HG02870 (cell line): ENCODE data around the gene RHCG.

Experiments
- ATAC-seq: cut with Tn5 transposase; IDR thresholded peaks from one replicate; pipeline ENCODE4 v1.9.1; 2021; ENCODE audit warnings: mild to moderate bottlenecking, moderate library complexity; ENCODE audit not compliant: unreplicated experiment

Gene RHCG

DNA sequence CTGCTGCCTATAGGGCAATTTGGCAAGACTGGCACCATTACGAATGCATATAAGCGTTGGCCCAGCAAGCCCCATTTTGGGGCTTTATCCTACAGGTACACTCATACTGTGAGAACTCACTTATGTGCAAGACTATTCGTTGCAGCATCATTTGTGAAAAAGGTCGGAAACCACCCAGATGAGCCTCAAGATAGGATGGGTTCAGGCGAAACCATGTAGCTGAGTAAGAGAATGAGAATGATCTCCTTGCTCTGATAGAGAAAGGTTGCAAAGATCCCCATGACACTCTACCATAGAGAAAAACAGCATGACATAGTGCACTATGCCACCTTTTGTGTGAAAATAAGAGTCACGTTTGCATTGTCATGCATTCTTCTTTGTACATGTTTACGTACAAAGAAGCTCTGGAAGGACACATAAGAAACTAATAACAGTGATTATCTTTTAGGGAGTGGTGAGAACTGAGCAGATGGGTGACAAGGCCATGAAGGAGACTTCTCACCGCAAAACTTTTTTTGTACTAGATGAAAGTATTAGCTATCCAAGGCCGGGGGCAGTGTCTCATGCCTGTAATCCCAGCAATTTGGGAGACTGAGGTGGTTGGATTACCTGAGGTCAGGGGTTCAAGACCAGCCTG lies 50.0 kb downstream of the RHCG start:
- no peak for ATAC-seq

DNA sequence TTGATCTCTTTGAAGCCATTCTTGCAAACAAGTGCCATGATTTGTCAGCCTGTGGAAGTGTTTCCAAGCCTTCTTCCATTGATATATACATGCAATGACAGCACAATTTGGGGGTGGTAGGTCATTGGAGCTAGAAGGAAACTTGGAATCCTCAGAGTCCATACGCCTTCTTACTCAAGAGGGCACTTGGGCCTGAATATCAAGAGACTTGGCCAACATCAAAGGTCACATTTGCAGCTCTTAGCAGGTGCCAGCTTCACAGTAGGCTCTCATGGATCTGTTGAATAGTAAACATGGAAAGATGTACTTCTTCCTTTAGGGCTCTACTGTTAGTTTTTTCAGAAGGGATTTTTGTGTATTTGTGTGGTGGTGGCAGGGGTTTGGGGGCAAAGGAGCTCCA lies 50.9 kb downstream of the RHCG start:
- ATAC-seq, result no peak

- ATAC-seq, result no peak
Measured at GRCh38 chr15:89444241-89445225, 51.9 kb downstream of the RHCG start.

- ATAC-seq, result no peak
Measured at GRCh38 chr15:89443581-89443980, 52.8 kb downstream of the RHCG start.

GRCh38 chr15:89442671-89443307 lies 53.6 kb downstream of the RHCG start:
- no peak for ATAC-seq

DNA sequence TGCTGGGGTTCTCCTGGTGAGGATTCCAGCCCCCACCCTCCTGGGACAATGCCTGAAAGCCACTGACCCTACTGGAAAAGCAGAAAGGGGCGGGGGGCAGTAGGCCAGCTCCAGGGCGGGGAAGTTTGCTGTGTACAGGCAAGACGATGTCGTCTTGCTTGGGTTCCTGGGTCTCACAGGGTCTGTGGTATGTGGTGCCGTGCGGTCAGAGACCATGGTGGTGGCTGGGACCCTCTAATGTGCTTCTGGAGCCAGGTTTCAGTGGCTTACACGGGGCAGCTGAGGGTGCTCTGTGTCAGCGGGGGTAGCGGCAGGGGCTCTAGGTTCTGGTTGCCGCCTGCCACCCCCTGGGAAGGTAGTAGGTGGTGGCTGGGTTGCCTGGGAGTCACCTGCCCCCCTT lies 54.2 kb downstream of the RHCG start:
- ATAC-seq, result no peak

- ATAC-seq, result peak; percentile 97
Measured at GRCh38 chr15:89441295-89441812, 55.0 kb downstream of the RHCG start.

- no peak for ATAC-seq
Measured at GRCh38 chr15:89439764-89440163, 56.6 kb downstream of the RHCG start.

GRCh38 chr15:89436560-89437311 lies 59.6 kb downstream of the RHCG start:
- no peak for ATAC-seq

DNA sequence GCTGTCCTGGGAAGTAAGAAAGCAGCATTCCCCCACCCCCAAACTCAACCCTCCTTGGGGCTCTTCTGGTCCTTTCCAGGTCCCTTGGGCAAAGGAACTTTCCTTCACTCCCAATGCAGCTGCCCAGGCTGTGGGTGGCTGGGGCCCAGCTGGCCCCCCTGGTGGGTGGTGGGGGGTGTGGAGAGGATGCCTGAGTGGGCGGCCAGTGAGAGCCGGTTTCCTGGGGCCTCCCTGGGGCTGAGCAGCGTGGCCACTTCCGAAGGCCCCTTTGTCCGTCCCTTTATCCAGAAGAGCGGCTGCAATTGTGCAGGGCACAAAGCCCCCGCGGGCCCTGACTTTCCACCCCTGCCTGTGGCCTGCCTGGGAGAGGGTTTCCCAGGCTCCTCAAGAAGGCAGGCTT lies 61.0 kb downstream of the RHCG start:
- ATAC-seq, result no peak

- ATAC-seq, result no peak
Measured at GRCh38 chr15:89433686-89434085, 62.7 kb downstream of the RHCG start.

DNA sequence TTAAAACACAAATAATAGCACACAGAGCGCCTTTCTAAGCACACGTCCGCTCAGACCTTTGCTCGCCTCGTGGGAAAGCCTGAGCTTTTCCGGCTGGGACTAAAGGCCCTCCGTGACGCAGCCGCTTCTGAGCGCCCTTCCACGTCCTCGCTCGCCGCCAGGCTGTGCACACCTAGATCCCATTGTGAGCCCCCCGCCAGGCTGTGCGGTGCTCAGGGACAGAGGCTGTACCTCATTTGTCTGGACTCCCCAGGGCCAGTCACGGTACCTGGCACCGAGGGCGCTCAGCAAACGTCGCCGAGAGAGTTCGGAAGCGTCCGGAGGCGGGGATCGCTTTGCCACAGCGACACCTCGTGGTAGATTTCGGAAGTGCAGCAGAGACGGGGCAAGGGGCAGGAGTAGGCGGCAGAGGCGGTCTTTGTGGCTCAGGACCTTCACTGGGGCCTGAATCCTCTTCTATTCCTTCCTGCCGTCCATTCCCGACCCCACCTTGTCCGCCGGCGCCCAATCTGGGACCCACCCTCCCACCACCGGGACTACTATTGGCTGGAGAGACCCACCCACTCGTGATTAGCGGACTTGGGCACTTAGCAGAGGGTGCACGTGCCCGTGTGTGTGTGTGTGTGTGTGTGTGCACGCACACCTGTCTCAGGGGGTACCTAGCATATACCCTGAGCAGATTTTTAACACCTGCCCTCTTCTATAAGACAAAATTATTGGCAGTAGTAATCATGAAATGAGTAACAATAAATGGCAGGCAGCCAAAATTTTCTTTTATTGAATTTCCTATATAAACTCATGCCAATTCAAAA lies 65.6 kb downstream of the RHCG start:
- ATAC-seq, result peak; percentile 85

DNA sequence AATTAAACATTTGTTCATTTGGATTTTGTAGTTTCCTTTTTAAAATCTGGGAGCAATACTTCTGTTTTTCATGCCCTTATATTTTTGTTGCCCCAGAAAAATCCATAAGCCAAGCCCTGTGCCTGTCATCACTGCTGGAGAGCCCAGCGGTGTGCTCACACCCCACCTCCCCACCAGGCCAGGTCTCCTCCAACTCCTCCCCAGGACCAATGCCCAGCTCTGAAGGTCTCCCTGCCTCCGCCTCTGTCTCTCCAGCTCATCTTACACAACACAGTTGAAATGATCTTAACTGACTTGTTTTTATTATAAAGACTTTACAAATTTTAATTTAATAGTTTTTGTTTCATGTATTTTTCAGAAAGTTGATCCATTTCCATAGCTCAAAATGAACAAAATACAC lies 66.4 kb downstream of the RHCG start:
- no peak for ATAC-seq

DNA sequence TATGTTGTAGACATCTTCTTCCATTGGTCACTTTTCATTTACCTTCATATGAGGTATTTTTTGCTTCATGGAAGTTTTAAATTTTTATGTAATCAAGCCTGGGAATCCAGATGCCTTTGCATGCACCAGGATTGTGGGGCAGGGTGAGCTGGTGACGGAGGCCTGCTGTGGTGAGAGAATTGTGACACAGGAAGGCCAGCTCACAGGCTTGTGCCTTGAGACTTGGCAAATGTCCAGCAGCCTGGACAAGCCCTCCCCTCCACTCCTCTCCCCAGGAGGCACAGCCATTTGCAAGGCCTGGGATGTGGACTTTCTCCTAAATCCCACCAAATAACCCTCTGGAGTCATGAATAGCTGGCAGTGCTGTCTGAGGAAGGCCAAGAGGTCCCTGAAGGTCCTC lies 67.4 kb downstream of the RHCG start:
- ATAC-seq, result no peak

DNA sequence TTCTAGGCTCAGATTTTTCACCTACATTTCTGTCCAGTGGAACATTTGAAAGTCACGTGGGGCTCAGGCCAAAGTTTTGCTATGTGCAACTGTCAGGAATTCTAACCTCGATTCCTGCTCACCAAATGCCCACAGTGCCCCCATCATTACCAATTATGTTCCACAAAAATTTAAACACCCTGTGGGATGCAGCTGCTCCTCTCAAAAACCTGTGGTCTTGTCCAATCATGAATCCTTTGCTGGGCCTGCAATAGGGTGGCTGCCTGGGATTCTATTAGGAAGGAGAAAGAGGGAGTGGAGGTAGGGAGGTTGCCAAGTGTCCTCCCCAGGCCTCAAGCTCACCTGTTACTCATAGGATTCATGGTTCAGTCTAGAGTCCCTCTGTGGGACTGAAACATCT lies 68.1 kb downstream of the RHCG start:
- no peak for ATAC-seq

- ATAC-seq, result no peak
Measured at GRCh38 chr15:89426500-89426899, 69.9 kb downstream of the RHCG start.

GRCh38 chr15:89423981-89424380 lies 72.4 kb downstream of the RHCG start:
- no peak for ATAC-seq
